ENCODE measurements around the gene TSTD1.
"Not testable (repeated sequence)": the region's sequence is repeated elsewhere in the genome, so short reads cannot be mapped to it uniquely, and the experiment has no call there.

Gene TSTD1

GRCh38 chr1:160997323-160998038, 41.3 kb downstream of the TSTD1 start:
- 0 out of 2 replicates have a peak, but pooled peaks cover 6% of the 10 kb centered on the region for H3K36me3 ChIP-seq (replicated peaks; ENCODE audit: insufficient read depth, low read length)
- H2AFZ ChIP-seq (ENCODE audit: low read length): no peak overlapping the region
- H3K27me3 ChIP-seq (replicated peaks; ENCODE audit: insufficient read depth, low read length): no peaks in the 10 kb centered on the region
- H3K4me3 ChIP-seq (ENCODE audit: low read length): no peak overlapping the region
- H3K79me2 ChIP-seq (ENCODE audit: low read length): peaks cover 12% of the 10 kb centered on the region
- TF ChIP-seq EZH2 (optimal IDR thresholded peaks at IDR 0.05; ENCODE audit: low read depth, low read length) (no peak), CTCF (IDR thresholded peaks at IDR 0.05; ENCODE audit: low read length) (peak; percentile 62), EZH2phosphoT487 (IDR thresholded peaks at IDR 0.05; ENCODE audit: low read length) (no peak)
- H3F3A ChIP-seq (ENCODE audit: insufficient read depth, low read length): peaks cover 5% of the 10 kb centered on the region; the same call in 1 of the 2 replicates
- no peaks in the 10 kb centered on the region for H3K9me2 ChIP-seq (replicated peaks; ENCODE audit: insufficient read depth, low read length)
- peak; percentile 47 for DNase-seq
- no peak overlapping the region for H3K4me2 ChIP-seq (ENCODE audit: low read depth, low read length)
- no peaks in the 10 kb centered on the region for H3K9me3 ChIP-seq (replicated peaks; ENCODE audit: insufficient read depth, low read length)
- H4K20me1 ChIP-seq (ENCODE audit: insufficient read depth, low read length): no peaks in the 10 kb centered on the region
- no peak overlapping the region for H3K9ac ChIP-seq (ENCODE audit: low read length)
- H3K4me1 ChIP-seq (ENCODE audit: low read length): no peaks in the 10 kb centered on the region
- H3K27ac ChIP-seq (ENCODE audit: low read length): no peak overlapping the region

DNA sequence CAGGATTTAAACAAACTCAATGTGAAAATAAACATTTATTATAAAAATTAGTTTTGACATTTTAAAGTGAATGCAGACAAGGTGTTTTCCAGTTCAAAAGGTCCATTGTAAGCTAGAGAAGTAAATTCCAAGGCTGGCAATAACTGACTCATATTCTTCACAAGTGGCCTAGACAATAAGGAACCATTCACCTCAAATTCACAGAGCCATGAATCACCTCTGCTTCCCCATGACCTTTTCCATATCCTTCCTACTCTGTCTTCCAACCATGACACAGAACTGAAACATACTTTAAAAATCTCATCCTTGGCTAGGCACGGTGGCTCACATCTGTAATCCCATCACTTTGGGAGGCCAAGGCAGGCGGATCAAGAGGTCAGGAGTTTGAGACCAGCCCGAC, 42.6 kb downstream of the TSTD1 start:
- H3K9me3 ChIP-seq (replicated peaks; ENCODE audit: insufficient read depth, low read length): no peaks in the 10 kb centered on the region
- H3K27me3 ChIP-seq (replicated peaks; ENCODE audit: insufficient read depth, low read length): no peaks in the 10 kb centered on the region
- no peak overlapping the region for H2AFZ ChIP-seq (ENCODE audit: low read length)
- H3K79me2 ChIP-seq (ENCODE audit: low read length): peaks cover under 1% of the 10 kb centered on the region; the same call in 1 of the 2 replicates
- H4K20me1 ChIP-seq (ENCODE audit: insufficient read depth, low read length): no peaks in the 10 kb centered on the region
- no peak overlapping the region for H3K4me2 ChIP-seq (ENCODE audit: low read depth, low read length)
- no peaks in the 10 kb centered on the region for H3K4me1 ChIP-seq (ENCODE audit: low read length)
- peaks cover 5% of the 10 kb centered on the region; the same call in 1 of the 2 replicates for H3F3A ChIP-seq (ENCODE audit: insufficient read depth, low read length)
- no peaks in the 10 kb centered on the region for H3K9me2 ChIP-seq (replicated peaks; ENCODE audit: insufficient read depth, low read length)
- DNase-seq: no peak
- no peak overlapping the region for H3K9ac ChIP-seq (ENCODE audit: low read length)
- 0 out of 2 replicates have a peak, but pooled peaks cover 6% of the 10 kb centered on the region for H3K36me3 ChIP-seq (replicated peaks; ENCODE audit: insufficient read depth, low read length)
- H3K27ac ChIP-seq (ENCODE audit: low read length): no peak overlapping the region
- TF ChIP-seq EZH2 (optimal IDR thresholded peaks at IDR 0.05; ENCODE audit: low read depth, low read length) (no peak), CTCF (IDR thresholded peaks at IDR 0.05; ENCODE audit: low read length) (no peak), EZH2phosphoT487 (IDR thresholded peaks at IDR 0.05; ENCODE audit: low read length) (no peak)
- H3K4me3 ChIP-seq (ENCODE audit: low read length): no peak overlapping the region

DNA sequence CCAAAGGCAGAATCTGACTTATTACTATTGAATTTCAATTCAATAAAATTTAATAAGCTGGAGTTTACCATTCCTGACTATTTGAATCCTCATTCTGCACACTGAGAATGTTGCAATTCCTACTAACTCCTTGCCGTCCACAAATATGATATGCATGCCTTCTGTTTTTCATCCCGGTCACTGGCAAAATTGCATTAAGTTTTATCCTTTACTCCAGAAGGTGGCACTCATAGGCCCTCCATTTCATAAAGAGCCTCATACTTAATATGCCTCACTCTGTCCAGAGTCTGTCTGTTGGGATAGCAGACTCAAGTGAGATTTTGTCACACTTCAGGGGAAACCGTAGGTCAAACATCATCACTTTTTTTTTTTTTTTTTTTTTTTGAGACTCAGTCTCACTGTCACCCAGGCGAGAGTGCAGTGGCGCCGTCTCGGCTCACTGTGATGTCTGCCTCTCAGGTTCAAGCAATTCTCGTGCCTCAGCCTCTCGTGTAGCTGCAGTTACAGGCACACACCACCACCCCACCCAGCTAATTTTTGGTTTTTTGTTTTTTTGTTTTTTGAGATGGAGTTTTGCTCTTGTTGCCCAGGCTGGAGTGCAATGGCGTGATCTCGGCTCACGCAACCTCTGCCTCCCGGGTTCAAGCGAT, 45.1 kb downstream of the TSTD1 start:
- Histone ChIP-seq H3K9ac (ENCODE audit: low read length) (no peak overlapping the region), H3F3A (ENCODE audit: insufficient read depth, low read length) (peaks cover 12% of the 10 kb centered on the region), H3K79me2 (ENCODE audit: low read length) (no peaks in the 10 kb centered on the region), H3K9me2 (replicated peaks; ENCODE audit: insufficient read depth, low read length) (no peaks in the 10 kb centered on the region), H3K4me1 (ENCODE audit: low read length) (no peaks in the 10 kb centered on the region), H3K4me3 (ENCODE audit: low read length) (no peak overlapping the region), H3K9me3 (replicated peaks; ENCODE audit: insufficient read depth, low read length) (no peaks in the 10 kb centered on the region), H2AFZ (ENCODE audit: low read length) (no peak overlapping the region), H3K27ac (ENCODE audit: low read length) (no peak overlapping the region), H3K27me3 (replicated peaks; ENCODE audit: insufficient read depth, low read length) (no peaks in the 10 kb centered on the region), H4K20me1 (ENCODE audit: insufficient read depth, low read length) (no peaks in the 10 kb centered on the region), H3K4me2 (ENCODE audit: low read depth, low read length) (no peak overlapping the region), H3K36me3 (replicated peaks; ENCODE audit: insufficient read depth, low read length) (0 out of 2 replicates have a peak, but pooled peaks cover 1% of the 10 kb centered on the region)
- DNase-seq: peak; percentile 51
- no peak for TF ChIP-seq EZH2 (optimal IDR thresholded peaks at IDR 0.05; ENCODE audit: low read depth, low read length)
- TF ChIP-seq EZH2phosphoT487 (IDR thresholded peaks at IDR 0.05; ENCODE audit: low read length): no peak
- peak; percentile 44 for TF ChIP-seq CTCF (IDR thresholded peaks at IDR 0.05; ENCODE audit: low read length)

- not testable (repeated sequence) for H2AFZ ChIP-seq (ENCODE audit: low read length); H4K20me1 ChIP-seq (ENCODE audit: insufficient read depth, low read length); H3K9me2 ChIP-seq (replicated peaks; ENCODE audit: insufficient read depth, low read length); H3K4me2 ChIP-seq (ENCODE audit: low read depth, low read length); H3K4me1 ChIP-seq (ENCODE audit: low read length); DNase-seq; H3K9ac ChIP-seq (ENCODE audit: low read length); H3K27ac ChIP-seq (ENCODE audit: low read length); H3K9me3 ChIP-seq (replicated peaks; ENCODE audit: insufficient read depth, low read length); H3K36me3 ChIP-seq (replicated peaks; ENCODE audit: insufficient read depth, low read length); H3K27me3 ChIP-seq (replicated peaks; ENCODE audit: insufficient read depth, low read length); H3K4me3 ChIP-seq (ENCODE audit: low read length); H3K79me2 ChIP-seq (ENCODE audit: low read length)
- H3F3A ChIP-seq (ENCODE audit: insufficient read depth, low read length): peaks cover 12% of the 10 kb centered on the region
Measured at GRCh38 chr1:160992036-160992435, 46.7 kb downstream of the TSTD1 start.

All from MM.1S (cell line).